ENCODE measurements around the gene RALGAPA2.

DNA sequence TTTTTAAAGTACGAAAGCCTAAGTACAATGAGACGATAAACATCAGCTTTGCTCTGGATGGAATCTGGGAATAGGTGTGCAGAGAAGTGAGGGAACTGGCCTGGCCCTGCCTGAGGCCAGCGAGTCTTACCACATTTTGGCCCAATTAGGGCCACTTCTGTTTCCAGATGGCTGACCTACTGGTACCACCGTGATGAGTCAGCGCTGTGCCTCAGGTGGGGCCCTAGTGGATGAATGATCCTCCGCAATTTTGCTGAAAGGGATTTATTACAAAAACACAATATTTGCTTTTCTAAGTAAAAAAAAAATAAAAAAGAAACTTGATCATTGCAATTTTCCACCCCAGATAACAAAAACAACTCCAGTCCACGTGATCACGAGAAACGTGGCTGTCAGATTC is 322.1 kb downstream of the RALGAPA2 start:
- no peak for TF ChIP-seq POLR2A (IDR thresholded peaks at IDR 0.05)
- TF ChIP-seq, protein P1, sequence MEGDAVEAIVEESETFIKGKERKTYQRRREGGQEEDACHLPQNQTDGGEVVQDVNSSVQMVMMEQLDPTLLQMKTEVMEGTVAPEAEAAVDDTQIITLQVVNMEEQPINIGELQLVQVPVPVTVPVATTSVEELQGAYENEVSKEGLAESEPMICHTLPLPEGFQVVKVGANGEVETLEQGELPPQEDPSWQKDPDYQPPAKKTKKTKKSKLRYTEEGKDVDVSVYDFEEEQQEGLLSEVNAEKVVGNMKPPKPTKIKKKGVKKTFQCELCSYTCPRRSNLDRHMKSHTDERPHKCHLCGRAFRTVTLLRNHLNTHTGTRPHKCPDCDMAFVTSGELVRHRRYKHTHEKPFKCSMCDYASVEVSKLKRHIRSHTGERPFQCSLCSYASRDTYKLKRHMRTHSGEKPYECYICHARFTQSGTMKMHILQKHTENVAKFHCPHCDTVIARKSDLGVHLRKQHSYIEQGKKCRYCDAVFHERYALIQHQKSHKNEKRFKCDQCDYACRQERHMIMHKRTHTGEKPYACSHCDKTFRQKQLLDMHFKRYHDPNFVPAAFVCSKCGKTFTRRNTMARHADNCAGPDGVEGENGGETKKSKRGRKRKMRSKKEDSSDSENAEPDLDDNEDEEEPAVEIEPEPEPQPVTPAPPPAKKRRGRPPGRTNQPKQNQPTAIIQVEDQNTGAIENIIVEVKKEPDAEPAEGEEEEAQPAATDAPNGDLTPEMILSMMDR (IDR thresholded peaks at IDR 0.05), result no peak
